Omental fat pad (tissue), 4 donors: ENCODE measurements around the gene LDLRAD2. TPM values are rescaled to one million over a fixed set of nuclear protein-coding genes. Genes with fewer than 3 reads are reported as not detected.

Experiments
- ATAC-seq: fragments of 150-250 bp; one replicate; pipeline ENCODE4 v1.9.1; 2016; ENCODE audit warnings: mild to moderate bottlenecking, moderate library complexity; ENCODE audit not compliant: low FRiP score
- DNase-seq: peaks from one replicate; pipeline ENCODE4 v3.0.0-alpha.2; 2019; ENCODE audit warnings: low spot score
- total RNA-seq, 4 donors: library from RNA; depleted of rRNA; stranded (reverse); fragments of >200 nt; gene quantifications; one replicate each; pipeline ENCODE4 v1.1.0, GENCODE V29; 2016
- TF ChIP-seq, protein P1 (sequence below), 3 donors: fragments of 450-650 bp; IDR thresholded peaks; one replicate each; pipeline ENCODE4 v1.5.1; 2016 to 2017; ENCODE audit warnings: antibody characterized with exemption in 3 of 3, mild to moderate bottlenecking in 3 of 3, moderate library complexity in 2 of 3

LDLRAD2 gene
- total RNA-seq, 4 donors from 2014 or later, result not detected

DNA sequence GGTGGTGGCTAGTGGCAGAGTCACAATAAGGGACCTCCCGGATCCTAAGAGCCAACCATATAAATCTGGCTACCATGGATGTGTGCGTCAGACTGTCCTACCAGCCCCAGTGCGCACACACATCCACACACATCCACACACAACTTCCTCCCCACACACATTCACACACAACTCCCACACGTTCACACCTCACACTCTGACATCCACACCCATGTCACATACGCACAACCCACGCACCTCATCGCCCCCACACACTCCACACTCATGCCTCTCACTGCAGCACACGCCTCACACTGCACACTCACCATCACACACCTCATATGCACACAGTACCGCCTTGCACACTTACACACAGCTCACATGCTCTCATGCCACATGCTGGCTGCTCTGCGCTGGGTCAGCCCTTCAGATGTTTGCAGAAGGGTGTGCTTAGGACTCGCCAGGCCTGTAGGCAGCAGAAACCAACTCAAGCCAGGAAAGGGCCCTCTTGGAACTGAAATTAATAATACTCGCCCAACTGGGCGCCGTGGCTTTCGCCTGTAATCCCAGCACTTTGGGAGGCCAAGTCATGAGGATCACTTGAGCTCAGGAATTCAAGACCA, 3.0 kb downstream of the LDLRAD2 start:
- ATAC-seq (no peak), DNase-seq (no peak)
- TF ChIP-seq, protein P1, sequence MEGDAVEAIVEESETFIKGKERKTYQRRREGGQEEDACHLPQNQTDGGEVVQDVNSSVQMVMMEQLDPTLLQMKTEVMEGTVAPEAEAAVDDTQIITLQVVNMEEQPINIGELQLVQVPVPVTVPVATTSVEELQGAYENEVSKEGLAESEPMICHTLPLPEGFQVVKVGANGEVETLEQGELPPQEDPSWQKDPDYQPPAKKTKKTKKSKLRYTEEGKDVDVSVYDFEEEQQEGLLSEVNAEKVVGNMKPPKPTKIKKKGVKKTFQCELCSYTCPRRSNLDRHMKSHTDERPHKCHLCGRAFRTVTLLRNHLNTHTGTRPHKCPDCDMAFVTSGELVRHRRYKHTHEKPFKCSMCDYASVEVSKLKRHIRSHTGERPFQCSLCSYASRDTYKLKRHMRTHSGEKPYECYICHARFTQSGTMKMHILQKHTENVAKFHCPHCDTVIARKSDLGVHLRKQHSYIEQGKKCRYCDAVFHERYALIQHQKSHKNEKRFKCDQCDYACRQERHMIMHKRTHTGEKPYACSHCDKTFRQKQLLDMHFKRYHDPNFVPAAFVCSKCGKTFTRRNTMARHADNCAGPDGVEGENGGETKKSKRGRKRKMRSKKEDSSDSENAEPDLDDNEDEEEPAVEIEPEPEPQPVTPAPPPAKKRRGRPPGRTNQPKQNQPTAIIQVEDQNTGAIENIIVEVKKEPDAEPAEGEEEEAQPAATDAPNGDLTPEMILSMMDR (IDR thresholded peaks at IDR 0.05), result no peak

DNA sequence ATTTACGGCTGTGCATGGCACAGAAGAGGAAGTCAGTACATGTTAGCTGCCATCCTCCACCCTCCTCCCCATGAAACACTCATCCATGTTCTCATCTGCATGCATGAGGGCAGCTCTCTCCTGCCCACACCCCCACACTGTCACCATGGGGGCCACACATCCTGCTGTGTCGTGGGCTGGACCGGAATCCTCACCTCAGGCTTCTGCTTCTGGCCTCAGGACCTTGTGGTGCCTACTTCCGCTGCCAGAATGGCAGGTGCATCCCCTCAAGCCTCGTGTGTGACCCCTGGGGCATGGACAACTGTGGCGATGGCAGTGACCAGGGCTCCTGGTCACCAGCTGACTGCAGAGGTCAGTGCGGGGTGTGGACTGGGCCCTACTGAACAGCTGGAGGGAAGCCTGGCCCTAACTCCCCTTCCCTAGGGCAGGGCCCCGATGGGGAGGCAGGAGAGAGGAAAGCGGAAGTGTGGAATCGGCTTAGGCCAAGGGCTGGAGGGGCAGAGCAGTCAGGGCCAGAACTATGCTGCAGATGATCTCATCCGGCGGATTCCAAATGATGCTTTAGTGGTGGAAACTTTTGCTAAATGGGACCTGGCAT, 3.8 kb downstream of the LDLRAD2 start:
- no peak for DNase-seq
- ATAC-seq, result no peak
- TF ChIP-seq, protein P1 (IDR thresholded peaks at IDR 0.05), result no peak

DNA sequence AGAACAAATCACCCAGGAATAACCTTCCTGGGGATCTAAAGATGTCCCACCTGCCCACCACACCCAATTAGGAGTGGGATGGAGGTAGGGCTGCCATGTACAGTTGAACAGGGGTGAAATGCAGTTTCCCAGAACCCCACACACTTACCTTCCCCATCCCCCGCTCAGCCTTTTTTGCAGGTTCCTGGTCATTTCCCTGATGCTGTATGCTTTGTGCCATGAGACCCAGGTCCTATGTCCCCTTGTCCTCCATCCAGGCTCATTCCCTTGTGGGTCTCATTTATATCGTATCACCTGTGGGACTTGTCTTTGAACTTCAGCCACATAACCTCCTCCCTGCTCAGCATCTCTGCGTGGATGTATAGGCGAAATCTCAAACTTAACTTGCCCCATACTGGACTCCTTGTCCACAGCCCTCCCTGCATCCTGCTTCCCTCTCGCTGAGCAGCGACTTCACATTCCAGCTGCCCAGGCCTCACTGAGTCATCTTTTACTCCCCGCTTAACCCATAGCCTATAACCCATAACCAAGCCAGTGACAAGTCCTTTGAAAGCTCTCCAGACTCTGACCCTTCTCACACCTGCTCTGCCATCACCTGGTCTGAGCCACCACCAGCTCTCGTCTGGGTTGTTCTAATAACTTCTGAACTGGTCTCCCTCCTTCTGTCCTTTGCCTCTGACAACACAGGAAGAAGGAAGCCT, 4.7 kb downstream of the LDLRAD2 start:
- TF ChIP-seq, protein P1 (IDR thresholded peaks at IDR 0.05), result no peak
- no peak for DNase-seq
- ATAC-seq, result no peak

DNA sequence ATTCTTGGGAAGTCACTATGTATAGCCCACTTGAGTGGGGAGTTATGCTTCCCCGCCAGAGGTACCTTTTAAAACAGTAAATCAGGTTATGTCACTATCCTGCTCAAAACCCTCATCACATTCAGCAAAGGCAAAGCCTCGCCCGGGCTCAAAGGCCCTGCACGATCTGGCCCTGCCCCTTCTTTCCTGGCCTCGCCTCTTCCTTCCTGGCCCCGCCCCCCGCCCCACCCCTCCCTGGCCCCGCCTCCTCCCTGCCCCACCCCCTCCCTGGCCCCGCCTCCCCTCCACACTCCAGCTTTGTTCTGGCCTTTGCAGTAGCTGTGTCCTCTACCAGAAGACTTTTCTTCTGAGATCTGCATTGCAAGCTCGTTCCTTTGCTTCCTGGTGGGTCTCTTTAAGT, 6.6 kb downstream of the LDLRAD2 start:
- ATAC-seq (no peak), DNase-seq (no peak)
- TF ChIP-seq, protein P1 (IDR thresholded peaks at IDR 0.05), result no peak

DNA sequence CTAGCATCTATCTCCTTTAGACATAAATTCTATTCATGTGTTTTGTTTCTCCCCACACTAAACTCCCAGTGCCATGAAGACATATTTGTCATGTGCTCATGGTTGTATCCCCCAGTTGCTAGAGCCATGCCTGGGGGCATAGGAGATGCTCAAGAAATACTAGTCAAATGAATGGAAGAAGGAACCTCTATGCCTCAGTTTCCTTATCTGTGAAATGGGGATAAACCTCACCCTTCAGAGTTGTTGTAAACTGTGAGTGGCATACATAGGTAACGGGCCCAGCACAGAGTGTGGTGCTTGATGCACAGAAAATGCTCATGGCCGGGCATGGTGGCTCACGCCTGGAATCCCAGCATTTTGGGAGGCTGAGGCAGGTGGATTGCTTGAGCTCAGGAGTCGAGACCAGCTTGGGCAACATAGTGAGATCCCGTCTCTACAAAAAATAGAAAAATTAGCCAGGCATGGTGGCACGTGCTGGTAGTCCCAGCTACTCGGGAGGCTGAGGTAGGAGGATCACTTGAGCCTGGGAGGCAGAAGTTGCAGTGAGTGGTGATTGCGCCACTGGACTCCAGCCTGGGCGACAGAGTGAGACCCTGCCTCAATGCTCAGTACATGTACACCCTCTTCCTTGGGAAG, 8.7 kb downstream of the LDLRAD2 start:
- DNase-seq (no peak), ATAC-seq (no peak)
- TF ChIP-seq, protein P1 (IDR thresholded peaks at IDR 0.05), result no peak

DNA sequence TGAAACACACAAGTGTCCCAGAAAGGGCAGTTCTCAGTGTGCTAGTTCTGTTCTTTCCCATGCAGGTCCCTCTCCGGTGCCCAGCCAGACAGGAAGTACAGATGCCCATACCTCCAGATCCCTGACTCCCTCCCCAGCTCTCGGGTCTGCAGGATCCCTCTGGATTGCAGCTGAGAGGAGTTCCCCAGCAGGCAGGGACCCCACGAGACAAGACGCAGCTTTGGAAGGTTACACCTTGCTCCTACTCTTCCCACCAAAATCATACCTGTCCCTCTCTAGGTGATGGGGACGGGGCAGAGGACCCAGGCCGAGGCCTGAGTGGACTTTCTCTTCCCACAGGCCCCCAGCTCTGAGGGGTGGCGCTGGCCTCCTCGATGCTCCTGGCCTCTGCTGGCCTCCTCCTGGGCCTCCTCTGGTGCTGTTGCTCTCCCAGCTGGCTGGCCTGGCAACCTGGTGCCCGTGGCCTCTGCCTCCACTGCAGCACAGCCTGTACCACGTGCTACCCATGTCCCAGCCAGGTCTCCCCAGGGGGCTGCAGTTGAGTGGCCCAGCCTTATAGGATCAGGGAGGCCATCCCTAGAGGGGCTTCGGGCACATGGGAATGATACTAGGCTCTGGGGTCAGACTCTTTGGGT, 9.4 kb downstream of the LDLRAD2 start:
- no peak for DNase-seq
- no peak for ATAC-seq

More for the DNA sequence above, 9.4 kb downstream of the LDLRAD2 start:
- TF ChIP-seq, protein P1 (IDR thresholded peaks at IDR 0.05), result no peak
